ENCODE data around the gene CPNE9. TPM values are rescaled to one million over a fixed set of nuclear protein-coding genes. Genes with fewer than 3 reads are reported as not detected.

Gene CPNE9, protein sequence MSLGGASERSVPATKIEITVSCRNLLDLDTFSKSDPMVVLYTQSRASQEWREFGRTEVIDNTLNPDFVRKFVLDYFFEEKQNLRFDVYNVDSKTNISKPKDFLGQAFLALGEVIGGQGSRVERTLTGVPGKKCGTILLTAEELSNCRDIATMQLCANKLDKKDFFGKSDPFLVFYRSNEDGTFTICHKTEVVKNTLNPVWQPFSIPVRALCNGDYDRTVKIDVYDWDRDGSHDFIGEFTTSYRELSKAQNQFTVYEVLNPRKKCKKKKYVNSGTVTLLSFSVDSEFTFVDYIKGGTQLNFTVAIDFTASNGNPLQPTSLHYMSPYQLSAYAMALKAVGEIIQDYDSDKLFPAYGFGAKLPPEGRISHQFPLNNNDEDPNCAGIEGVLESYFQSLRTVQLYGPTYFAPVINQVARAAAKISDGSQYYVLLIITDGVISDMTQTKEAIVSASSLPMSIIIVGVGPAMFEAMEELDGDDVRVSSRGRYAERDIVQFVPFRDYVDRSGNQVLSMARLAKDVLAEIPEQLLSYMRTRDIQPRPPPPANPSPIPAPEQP
- 0.20 TPM in 1 of 2 replicates, not detected in the other for total RNA-seq

DNA sequence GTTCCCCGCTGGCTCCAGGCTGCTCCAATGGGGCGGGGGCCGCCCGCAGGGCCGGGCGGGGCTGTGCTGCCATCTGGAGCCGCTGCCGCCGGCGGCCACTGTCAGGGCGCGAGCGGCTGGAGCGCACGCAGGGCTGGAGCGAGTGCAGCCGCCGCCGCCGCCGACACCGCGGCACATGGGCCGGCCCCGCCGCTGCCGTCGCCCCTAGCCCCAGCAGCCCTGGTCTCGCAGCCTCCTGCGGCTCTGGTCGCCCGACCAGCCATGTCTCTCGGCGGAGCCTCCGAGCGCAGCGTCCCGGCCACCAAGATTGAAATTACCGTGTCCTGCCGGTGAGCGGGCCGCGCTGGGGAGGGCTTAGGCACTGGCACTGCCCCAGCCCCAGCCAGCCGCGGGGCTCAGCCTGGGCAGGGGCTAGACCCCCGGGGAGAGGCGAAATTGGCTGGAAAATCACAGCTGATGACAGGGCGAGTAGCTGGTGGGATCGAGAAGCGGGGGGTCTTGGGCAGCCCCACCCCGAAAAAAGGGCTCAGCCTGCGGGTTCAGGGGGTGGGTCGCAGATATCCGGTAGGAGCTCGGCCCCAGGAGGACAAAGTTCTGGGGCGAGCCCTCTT, at the start of gene CPNE9:
Gene CPNE9, plus strand, starts transcription at position 98 of the 611 bp plus-strand sequence. Its CDS starts 164 bp downstream, at position 262.
- TF ChIP-seq, protein P1, sequence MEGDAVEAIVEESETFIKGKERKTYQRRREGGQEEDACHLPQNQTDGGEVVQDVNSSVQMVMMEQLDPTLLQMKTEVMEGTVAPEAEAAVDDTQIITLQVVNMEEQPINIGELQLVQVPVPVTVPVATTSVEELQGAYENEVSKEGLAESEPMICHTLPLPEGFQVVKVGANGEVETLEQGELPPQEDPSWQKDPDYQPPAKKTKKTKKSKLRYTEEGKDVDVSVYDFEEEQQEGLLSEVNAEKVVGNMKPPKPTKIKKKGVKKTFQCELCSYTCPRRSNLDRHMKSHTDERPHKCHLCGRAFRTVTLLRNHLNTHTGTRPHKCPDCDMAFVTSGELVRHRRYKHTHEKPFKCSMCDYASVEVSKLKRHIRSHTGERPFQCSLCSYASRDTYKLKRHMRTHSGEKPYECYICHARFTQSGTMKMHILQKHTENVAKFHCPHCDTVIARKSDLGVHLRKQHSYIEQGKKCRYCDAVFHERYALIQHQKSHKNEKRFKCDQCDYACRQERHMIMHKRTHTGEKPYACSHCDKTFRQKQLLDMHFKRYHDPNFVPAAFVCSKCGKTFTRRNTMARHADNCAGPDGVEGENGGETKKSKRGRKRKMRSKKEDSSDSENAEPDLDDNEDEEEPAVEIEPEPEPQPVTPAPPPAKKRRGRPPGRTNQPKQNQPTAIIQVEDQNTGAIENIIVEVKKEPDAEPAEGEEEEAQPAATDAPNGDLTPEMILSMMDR (IDR thresholded peaks at IDR 0.05) = no peak
- Mint-ChIP-seq H3K36me3 (ENCODE audit: low read depth) (peaks cover 41% of the 10 kb centered on the region), H3K27ac (no peak within 1 kb of the TSS), H3K9me3 (no peaks in the 10 kb centered on the region), H3K4me3 (peak within 1 kb of the TSS; percentile 55), H3K4me1 (peaks cover 19% of the 10 kb centered on the region), H3K27me3 (peaks cover 15% of the 10 kb centered on the region)
- CTCF ChIA-PET = no interaction called here
- intact Hi-C loops (cut with micrococcal nuclease) = loop anchor here (1.0 to 2.0 kb wide), 2 partner anchors 13 to 17 kb away; no protein-coding TSS in a partner anchor
- POLR2A ChIA-PET = no interaction called here
- ATAC-seq (ENCODE audit: low read depth) (peak; percentile 28), DNase-seq (no peak)

DNA sequence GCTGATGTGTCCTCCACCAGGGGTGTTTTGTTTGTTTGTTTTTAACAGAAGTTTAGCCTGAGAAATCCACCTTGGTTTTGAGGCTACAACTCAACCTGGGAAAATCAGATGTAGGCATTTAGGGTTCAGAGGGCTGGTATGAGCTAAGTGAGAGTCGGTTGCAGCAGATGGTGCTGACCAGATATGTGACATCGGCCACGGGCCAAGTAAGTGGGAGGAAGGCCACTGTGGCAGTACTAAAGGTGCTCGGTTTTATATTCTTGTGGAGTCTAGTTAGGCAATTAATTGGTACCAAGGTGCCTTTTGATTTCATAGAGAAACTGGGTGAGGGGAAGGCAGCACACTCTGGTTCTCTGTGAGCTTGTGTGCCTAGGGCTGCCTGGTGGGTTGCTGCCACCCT, 43.8 kb upstream of the CPNE9 start:
- CTCF ChIA-PET = no interaction called here
- ATAC-seq (ENCODE audit: low read depth) = no peak
- H3K4me3 Mint-ChIP-seq = no peak overlapping the region
- intact Hi-C loops (cut with micrococcal nuclease) = no loop called here
- peaks cover 28% of the 10 kb centered on the region for H3K4me1 Mint-ChIP-seq
- TF ChIP-seq, protein P1 (IDR thresholded peaks at IDR 0.05) = no peak
- no peaks in the 10 kb centered on the region for H3K27me3 Mint-ChIP-seq
- no peaks in the 10 kb centered on the region for H3K9me3 Mint-ChIP-seq
- DNase-seq = no peak
- POLR2A ChIA-PET = interaction anchor here (0.6 kb wide), 1 partner anchor 18 kb away, joined by 4 read pairs; no protein-coding TSS in a partner anchor
- H3K36me3 Mint-ChIP-seq (ENCODE audit: low read depth) = peaks cover 91% of the 10 kb centered on the region
- no peak overlapping the region for H3K27ac Mint-ChIP-seq

DNA sequence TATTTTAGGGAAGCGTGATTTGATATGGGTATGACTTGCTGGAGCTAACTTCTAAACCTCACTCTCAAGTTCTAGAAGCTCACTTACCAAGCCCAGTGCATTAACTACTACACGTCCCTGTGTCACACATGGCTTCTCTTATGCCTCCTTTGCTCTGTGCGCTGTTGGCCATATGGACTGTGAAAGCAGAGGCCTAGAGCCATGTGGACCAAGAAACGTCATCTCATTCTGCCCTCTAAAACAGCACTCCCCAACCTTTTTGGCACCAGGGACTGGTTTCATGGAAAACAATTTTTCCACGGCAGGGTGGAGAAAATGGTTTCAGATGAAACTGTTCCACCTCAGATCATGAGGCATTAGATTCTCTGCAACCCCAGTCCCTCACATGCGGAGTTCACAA, 42.7 kb upstream of the CPNE9 start:
- CTCF ChIA-PET = no interaction called here
- ATAC-seq (ENCODE audit: low read depth) = no peak
- H3K36me3 Mint-ChIP-seq (ENCODE audit: low read depth) = peaks cover 93% of the 10 kb centered on the region
- peaks cover 25% of the 10 kb centered on the region for H3K4me1 Mint-ChIP-seq
- TF ChIP-seq, protein P1 (IDR thresholded peaks at IDR 0.05) = no peak
- POLR2A ChIA-PET = no interaction called here
- DNase-seq = no peak
- H3K9me3 Mint-ChIP-seq = no peaks in the 10 kb centered on the region
- no peak overlapping the region for H3K4me3 Mint-ChIP-seq
- intact Hi-C loops (cut with micrococcal nuclease) = no loop called here
- no peaks in the 10 kb centered on the region for H3K27me3 Mint-ChIP-seq
- H3K27ac Mint-ChIP-seq = no peak overlapping the region

DNA sequence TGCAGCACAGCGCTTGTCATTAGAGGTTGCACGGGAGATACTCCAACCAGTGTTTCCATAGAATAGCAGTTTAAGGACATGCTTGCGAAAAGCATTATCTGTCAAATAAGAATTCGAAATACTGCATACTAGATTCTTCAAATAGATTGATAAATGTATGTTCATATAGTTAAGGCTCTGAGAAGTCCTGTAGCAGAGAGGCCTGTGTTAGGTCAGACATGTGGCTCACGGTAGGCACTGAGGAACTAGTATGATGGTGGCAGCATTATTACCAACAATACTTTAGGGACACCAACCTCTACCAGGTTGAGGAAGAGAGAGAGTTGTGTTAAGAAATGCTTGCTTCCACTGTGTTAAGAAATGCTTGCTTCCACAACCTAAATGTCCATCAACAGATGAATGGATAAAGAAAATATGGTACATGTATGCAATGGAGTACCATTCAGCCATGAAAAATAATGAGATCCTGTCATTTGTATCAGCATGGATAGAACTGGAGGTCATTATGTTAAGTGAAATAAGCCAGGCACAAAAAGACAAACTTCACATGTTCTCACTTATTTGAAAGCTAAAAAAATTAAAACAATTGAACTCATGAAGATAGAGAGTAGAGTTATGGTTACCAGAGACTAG, 39.4 kb upstream of the CPNE9 start:
- H3K27ac Mint-ChIP-seq = no peak overlapping the region
- H3K36me3 Mint-ChIP-seq (ENCODE audit: low read depth) = peaks cover 91% of the 10 kb centered on the region

More for the DNA sequence above, 39.4 kb upstream of the CPNE9 start:
- ATAC-seq (ENCODE audit: low read depth) (no peak), DNase-seq (no peak)
- no peaks in the 10 kb centered on the region for H3K9me3 Mint-ChIP-seq
- ChIA-PET CTCF (no interaction called here), POLR2A (no interaction called here)
- no peaks in the 10 kb centered on the region for H3K27me3 Mint-ChIP-seq
- TF ChIP-seq, protein P1 (IDR thresholded peaks at IDR 0.05) = no peak
- H3K4me3 Mint-ChIP-seq = no peak overlapping the region
- intact Hi-C loops (cut with micrococcal nuclease) = no loop called here
- peaks cover 2% of the 10 kb centered on the region for H3K4me1 Mint-ChIP-seq
